Lung (tissue), 12 donors: ENCODE data around the gene NME3. TPM values are rescaled to one million over a fixed set of nuclear protein-coding genes. Genes with fewer than 3 reads are reported as not detected.
"Not testable (repeated sequence)": the region's sequence is repeated elsewhere in the genome, so short reads cannot be mapped to it uniquely, and the experiment has no call there.

Source experiments
- ATAC-seq: fragments of 200-7000 bp; cut with Tn5 transposase; one replicate; pipeline ENCODE4 v1.9.1; 2020; ENCODE audit warnings: moderate number of reproducible peaks; ENCODE audit not compliant: insufficient read depth, low FRiP score
- DNase-seq, 3 donors: peaks; one replicate each; pipeline ENCODE4 v3.0.0-alpha.2; 2013 to 2017
- H3K27ac ChIP-seq, 2 donors: one replicate each; pipeline ENCODE4 v1.5.1; 2013; ENCODE audit warnings: mild to moderate bottlenecking in 2 of 2, moderate library complexity in 2 of 2, control low read depth in 1 of 2, inconsistent platforms in 1 of 2, low read depth in 1 of 2, low read length in 1 of 2
- H3K27me3 ChIP-seq, 3 donors: one replicate each; pipeline ENCODE4 v1.5.1; 2013; ENCODE audit warnings: low read length in 2 of 3; ENCODE audit not compliant: control insufficient read depth in 3 of 3, insufficient read depth in 3 of 3
- H3K36me3 ChIP-seq, 4 donors: one replicate each; pipeline ENCODE4 v1.5.1; 2013; ENCODE audit warnings: low read length in 4 of 4, mild to moderate bottlenecking in 1 of 4, moderate library complexity in 1 of 4; ENCODE audit not compliant: control insufficient read depth in 4 of 4, insufficient read depth in 4 of 4
- H3K4me1 ChIP-seq, 5 donors: one replicate each; pipeline ENCODE4 v1.5.1; 2013; ENCODE audit warnings: low read length in 5 of 5, mild to moderate bottlenecking in 2 of 5, moderate library complexity in 1 of 5; ENCODE audit not compliant: control insufficient read depth in 5 of 5, insufficient read depth in 5 of 5
- H3K4me3 ChIP-seq: one replicate; pipeline ENCODE4 v1.5.1; 2013; ENCODE audit warnings: mild to moderate bottlenecking, control low read depth, moderate library complexity
- H3K9ac ChIP-seq, 2 donors: one replicate each; pipeline ENCODE4 v1.5.1; 2013; ENCODE audit warnings: low read length in 2 of 2, control low read depth in 1 of 2; ENCODE audit not compliant: insufficient read depth in 1 of 2
- H3K9me3 ChIP-seq, 4 donors: one replicate each; pipeline ENCODE4 v1.5.1; 2013; ENCODE audit warnings: low read length in 3 of 4, mild to moderate bottlenecking in 1 of 4, moderate library complexity in 1 of 4; ENCODE audit not compliant: control insufficient read depth in 4 of 4, insufficient read depth in 3 of 4
- CTCF ChIP-seq: IDR thresholded peaks from 2 replicates; pipeline ENCODE4 v1.5.1; 2012; ENCODE audit warnings: mild to moderate bottlenecking; ENCODE audit errors: control extremely low read depth, extremely low read depth
- WGBS, 2 donors: extraction: QIAGEN DNeasy Blood & Tissue Kit; methylation state at CpG; one replicate each; pipeline ENCODE4 v1.1.7; 2013; 5-methylcytosine and 5-hydroxymethylcytosine counted together
- polyA plus RNA-seq, 2 donors: library from polyadenylated mRNA; stranded (reverse); fragments of 200-250 nt; gene quantifications; one replicate each; pipeline ENCODE4 v1.2.1, GENCODE V29; 2013
- total RNA-seq, 2 donors: library from RNA; depleted of rRNA in 1 of 2; stranded (reverse); fragments of >200 nt in 1 of 2; gene quantifications; one replicate each; pipeline ENCODE4 v1.2.1, GENCODE V29; 2014 to 2021
- donor health status: control.
- donor health status: control.
- donor health status: Bipolar disorder and iron deficiency.
- donor health status: healthy.
- donor health status: DM: yes; HTN: yes; CAD: no.

The NME3 gene
- total and polyA plus RNA-seq, 4 donors: 25.1 to 197 (median 66.9) TPM

DNA sequence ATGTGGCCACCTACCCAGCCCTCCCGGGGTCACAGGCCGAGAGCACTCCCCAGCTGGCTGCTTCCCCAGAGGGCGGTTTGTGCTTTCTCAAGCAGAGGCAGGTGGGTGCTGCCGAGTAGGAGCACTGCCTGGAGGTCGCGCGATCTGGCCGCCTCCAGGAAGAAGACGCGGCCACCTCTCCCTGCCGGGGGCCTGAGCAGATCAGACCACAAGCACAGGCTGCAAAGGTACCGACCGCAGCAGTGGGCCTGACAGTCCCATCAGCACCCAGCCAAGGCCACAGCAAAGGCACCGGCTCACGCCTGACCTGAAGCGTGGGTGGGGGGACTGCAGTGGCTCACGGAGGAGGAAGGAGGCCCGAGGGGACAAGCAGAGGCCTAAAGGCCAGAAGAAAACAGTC lies 37.3 kb upstream of the NME3 start:
- 81% methylated on average over 18 of the region's 18 CpGs for WGBS, 2 donors
- no peak for TF ChIP-seq CTCF
- no peak overlapping the region for H3K4me3 ChIP-seq
- no peak overlapping the region for H3K9ac ChIP-seq
- peaks cover 0 to 29% (median 6%) of the 10 kb centered on the region in 4 donors for H3K36me3 ChIP-seq
- H3K27ac ChIP-seq: no peak overlapping the region
- DNase-seq (no peak), ATAC-seq (no peak)
- H3K4me1 ChIP-seq: peaks cover 0 to 13% (median 0%) of the 10 kb centered on the region in 5 donors
- H3K9me3 ChIP-seq: no peaks in the 10 kb centered on the region
- no peaks in the 10 kb centered on the region for H3K27me3 ChIP-seq

- H3K4me1 ChIP-seq: peaks cover 0 to 4% (median 0%) of the 10 kb centered on the region in 5 donors
- 86 to 88% methylated on average over 10 of the region's 10 CpGs for WGBS, 2 donors
- H3K4me3 ChIP-seq: no peak overlapping the region
- H3K36me3 ChIP-seq: peaks cover 0 to 29% (median 6%) of the 10 kb centered on the region in 4 donors
- no peak for TF ChIP-seq CTCF
- no peaks in the 10 kb centered on the region for H3K27me3 ChIP-seq
- ATAC-seq: no peak
- no peaks in the 10 kb centered on the region for H3K9me3 ChIP-seq
- no peak overlapping the region for H3K9ac ChIP-seq
- no peak for DNase-seq
- no peak overlapping the region for H3K27ac ChIP-seq
Measured at GRCh38 chr16:1807626-1808025, 36.3 kb upstream of the NME3 start.

DNA sequence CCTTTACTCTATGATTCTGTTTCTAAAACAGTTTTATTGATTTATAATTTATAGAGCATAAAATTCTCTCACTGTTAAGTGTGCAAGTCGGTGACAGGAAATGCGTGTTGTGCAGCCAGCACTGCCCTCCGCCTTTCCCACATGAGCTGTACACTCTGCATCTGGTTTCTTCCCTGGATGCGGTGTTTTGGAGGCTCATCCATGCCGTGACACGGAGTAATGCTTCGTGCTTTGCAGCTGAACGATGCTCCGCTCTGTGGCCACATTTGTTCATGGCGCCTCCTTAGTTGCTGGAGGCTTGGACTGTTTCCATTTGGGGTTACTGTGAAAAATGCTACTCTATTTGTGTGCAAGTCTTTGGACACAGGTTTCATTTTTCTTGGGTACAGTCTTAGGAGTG lies 29.4 kb upstream of the NME3 start:
- Histone ChIP-seq H3K27me3 (no peaks in the 10 kb centered on the region), H3K4me3 (no peak overlapping the region), H3K4me1 (no peaks in the 10 kb centered on the region), H3K27ac (no peak overlapping the region), H3K9me3 (peaks cover 0 to 6% (median 1%) of the 10 kb centered on the region in 4 donors), H3K9ac (no peak overlapping the region), H3K36me3 (peaks cover 0 to 3% (median 1%) of the 10 kb centered on the region in 4 donors)
- DNase-seq: no peak
- no peak for ATAC-seq
- WGBS, 2 donors: 81 to 85% methylated on average over 10 of the region's 10 CpGs
- TF ChIP-seq CTCF: no peak

DNA sequence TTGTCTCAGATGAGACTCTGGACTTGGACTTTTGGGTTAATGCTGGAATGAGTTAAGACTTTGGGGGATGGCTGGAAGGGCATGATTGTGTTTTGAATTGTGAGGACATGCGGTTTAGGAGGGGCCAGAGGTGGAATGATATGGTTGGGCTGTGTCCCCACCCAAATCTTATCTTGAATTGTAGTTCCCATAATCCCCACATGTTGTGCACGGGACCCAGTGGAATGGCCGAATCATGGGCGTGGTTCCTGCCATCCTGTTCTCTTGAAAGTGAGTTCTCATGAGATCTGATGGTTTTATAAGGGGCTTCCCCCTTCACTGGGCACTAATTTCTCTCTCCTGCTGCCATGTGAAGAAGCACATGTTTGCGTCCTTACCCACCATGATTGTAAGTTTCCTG lies 27.9 kb upstream of the NME3 start:
- not testable (repeated sequence) for H3K27ac ChIP-seq

More for the DNA sequence above, 27.9 kb upstream of the NME3 start:
- not testable (repeated sequence) for H3K27me3 ChIP-seq, H3K4me3 ChIP-seq, ATAC-seq, DNase-seq, H3K36me3 ChIP-seq, H3K9ac ChIP-seq, H3K9me3 ChIP-seq
- WGBS, 2 donors: 70 to 82% methylated on average over 5 of the region's 5 CpGs
- H3K4me1 ChIP-seq: peaks cover 0 to 12% (median 0%) of the 10 kb centered on the region in 5 donors
